HG02870 (cell line): Measurements from ENCODE around the gene SIGLEC6.
"Not testable (repeated sequence)": the region's sequence is repeated elsewhere in the genome, so short reads cannot be mapped to it uniquely, and the experiment has no call there.

Experiments used
- ATAC-seq: cut with Tn5 transposase; IDR thresholded peaks from one replicate; pipeline ENCODE4 v1.9.1; 2021; ENCODE audit warnings: mild to moderate bottlenecking, moderate library complexity; ENCODE audit not compliant: unreplicated experiment

The SIGLEC6 gene

DNA sequence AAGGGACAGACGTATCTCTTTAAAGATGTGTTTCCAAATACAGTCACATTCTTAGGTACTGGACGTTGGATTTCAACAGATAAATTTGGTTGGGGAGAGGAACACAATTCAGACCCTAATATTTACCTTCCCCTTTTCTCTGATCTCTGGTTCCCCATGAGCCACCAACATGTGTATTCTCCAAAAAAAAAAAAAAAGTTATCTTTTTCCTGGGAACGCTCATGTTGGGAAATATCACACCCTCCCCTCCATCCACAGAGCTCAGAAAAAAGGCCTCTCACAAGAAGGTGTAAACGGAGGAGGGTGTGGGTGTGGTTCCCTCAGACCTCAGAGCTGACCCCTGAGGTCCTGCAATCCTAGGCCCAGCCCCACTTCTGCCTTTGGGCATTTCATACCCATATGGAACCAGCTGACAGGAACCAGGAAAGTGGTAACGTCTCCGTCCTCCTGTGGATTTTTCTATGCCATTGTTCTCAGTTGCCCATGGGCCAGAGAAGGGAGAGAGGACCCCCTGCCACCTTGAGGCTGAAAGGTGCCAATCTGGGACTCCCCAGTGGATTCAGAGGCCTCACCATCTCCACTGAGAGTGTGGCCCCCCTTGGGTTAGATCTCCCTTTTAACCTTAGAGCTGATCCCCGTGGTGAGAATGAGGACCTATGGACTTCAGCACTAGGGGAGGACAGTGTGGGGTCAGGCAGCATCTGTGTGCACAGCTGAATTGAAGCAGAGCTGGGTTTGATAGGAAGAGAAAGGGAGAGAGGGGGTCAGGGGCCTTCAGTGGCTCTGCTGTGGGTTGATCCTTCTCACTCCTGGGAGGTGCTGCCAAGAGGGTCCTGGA, 21.4 kb downstream of the SIGLEC6 start:
- ATAC-seq: no peak

DNA sequence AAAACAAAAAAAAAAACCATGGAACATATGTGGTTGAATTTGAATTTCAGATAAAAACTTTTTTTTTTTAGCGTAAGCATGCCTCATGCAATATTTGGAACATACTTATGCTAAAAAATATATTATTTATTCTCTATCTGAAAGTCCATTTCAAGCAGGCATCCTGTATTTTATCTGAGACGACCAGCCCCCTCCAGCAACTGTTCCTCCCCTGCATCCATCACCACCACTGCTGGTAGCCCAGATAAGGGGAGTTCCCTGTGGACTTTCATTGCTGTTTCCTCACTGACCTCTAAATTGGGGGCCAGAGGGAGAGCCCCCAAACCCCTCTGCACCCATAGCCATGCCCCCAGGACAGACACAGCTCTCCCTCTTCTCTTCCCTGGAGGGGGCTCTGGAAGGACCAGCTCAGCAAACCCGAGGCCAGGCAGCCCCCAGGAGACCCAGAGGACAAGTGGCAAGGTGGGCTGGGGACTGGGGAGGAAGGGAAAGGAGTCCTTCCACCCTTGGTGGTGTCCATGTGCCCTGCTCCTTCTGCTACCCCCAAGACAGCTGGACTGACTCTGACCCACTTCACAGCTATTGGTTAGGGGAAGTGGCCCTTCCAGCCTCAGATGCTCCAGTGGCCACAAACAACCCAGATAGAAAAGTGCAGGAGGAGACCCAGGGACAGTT, 23.3 kb downstream of the SIGLEC6 start:
- no peak for ATAC-seq

DNA sequence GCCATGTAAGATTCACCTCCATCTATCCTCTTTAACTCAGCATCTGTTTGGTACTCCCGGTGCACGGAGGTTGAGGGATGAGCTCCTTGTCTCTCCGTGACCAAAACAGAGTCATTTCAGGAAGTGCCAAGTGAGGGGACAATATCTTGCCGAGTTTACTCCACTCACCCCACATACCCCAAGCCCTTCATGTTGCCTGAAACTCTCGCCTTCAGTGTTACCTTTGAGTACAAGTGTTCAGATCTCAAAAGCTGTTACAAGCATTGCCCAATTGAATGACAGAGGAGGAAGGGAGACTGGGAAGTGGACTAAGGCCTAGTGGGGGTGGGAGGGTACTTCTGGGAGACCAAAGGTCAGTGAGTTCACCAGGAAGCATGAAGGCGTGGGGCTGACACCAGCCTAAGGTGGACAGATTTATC, 23.8 kb downstream of the SIGLEC6 start:
- ATAC-seq: no peak

DNA sequence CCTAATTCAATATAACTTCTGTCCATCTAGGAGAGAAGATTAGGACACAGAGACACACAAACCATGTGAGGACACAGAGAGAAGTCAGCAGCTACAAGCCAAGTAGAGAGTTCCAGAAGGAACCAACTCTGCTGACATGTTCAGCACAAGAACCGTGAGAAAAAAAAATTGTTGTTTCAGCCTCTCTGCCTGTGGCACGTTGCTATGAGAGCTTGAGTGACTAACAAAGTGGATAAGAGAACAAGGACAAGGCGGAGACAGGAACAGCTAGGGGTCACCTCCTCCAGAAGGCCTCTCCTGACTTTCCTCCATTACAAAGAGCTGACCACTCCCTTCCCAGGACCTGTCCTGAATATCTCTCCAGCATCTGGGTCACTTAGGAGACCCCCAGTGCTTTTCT, 24.3 kb downstream of the SIGLEC6 start:
- ATAC-seq: no peak

DNA sequence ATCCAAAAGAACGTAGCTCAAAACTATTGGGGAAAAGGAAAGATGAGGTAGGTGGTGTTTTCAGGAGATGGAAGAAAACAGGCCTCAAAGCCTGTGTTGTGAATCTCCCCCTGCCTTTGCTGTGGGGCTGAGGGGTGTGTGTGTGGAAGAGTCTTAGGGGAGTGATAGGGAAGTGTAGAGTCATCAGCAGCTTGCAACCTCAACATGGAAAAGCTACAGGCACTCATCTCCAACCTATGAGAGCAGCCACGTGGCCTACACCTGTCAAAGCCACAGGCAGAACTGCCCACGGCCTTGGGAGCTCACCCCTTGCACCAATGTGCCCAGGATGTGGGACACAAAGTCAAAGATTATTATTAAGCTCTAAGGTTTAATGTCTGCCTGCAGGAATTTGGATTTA, 25.6 kb downstream of the SIGLEC6 start:
- no peak for ATAC-seq

DNA sequence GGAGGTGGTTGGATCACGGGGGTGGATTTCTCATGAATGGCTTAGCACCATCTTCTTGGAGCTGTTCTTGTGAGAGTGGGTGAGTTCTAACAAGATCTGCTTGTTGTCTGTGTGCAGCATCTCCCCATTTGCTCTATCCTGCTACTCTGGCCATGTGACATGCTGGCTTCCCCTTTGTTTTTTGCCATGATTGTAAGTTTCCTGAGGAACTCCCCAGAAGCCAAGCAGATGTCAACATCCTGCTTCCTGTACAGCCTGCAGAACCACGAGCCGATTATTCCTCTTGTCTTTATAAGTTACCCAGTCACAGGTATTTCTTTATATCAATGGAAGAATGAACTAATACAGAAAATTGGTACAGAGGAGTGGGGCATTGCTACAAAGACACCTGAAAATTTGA, 27.6 kb downstream of the SIGLEC6 start:
- no peak for ATAC-seq

DNA sequence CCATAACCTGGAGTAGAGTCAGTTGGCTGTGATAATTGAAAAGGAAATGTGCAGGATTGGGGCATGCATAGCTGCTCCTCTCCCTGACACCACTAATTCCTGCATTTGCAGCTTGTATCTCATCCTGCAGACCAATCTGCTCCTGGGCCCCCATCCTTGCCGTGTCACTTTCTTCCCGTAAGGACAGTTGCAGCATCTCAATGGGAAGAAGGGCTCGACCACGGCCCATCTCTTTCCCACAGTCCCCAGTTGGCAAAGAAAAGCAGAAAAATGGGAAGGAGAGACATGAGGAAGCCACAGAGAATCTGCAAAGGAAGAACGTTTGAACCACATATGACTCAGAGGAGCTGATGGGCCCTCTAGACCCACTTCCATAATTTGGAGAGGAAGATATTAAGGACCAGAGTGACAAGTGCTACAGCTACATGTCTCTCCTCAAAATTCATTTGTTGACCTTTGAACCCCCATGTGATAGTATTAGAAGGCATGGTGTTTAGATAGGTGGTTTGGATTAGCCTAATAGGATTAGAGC, 28.1 kb downstream of the SIGLEC6 start:
- no peak for ATAC-seq

DNA sequence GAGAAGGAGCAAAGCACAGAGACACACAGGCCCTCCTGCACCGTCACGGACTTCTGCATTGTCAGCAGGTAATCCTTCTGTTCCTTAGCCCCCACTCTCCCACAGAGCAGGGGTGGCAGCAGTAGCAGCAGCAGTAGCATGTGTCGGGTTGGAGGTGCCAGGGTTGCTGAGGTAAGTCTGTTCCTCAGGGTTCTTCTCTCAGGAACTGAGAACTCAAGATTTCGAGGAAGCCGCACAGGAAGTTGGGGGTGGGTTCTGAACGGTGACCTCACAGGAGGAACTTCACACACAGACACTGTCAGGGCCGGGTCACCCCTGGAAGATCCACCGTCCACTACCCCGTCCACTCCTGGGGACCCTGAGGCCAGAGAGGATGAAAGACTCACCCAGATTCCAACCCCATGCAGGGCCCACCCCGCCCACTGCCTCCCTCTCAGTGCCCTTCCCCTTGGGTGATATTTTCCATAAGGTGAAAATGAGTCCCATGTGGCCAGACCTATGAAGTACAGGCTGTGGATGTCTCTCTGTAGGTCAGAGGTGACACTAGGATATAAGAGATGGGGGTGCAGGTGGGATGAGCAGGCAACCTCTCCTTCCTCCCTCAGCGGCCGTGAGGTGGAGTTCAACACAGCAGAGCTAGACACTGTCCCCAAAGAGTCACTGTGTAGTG, 29.7 kb downstream of the SIGLEC6 start, which contains the start of gene SIGLEC12:
Gene SIGLEC12, minus strand, starts transcription at position 207 of the 670 bp plus-strand sequence. Its CDS starts 67 bp downstream, at position 140.
- ATAC-seq: no peak

DNA sequence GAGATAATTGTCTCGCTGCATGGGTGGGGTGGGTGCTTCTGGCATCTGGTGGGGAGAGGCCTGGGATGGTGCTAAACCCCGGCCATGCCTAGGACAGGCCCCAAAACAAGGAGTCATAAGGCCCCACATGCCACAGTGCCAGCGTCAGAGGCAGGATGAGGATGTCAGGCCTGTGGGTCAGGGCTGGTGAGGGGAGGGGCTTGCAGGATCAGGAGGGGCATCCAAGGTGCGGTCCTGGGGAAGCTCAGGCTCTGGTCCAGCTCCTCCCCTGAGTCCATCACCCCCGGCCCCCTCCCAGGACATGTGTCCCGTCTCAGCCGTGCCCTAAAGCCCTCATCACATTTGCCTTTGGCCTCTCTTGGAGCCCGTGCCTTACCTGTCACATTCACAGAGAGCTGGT, 30.5 kb downstream of the SIGLEC6 start:
- ATAC-seq: not testable (repeated sequence)

DNA sequence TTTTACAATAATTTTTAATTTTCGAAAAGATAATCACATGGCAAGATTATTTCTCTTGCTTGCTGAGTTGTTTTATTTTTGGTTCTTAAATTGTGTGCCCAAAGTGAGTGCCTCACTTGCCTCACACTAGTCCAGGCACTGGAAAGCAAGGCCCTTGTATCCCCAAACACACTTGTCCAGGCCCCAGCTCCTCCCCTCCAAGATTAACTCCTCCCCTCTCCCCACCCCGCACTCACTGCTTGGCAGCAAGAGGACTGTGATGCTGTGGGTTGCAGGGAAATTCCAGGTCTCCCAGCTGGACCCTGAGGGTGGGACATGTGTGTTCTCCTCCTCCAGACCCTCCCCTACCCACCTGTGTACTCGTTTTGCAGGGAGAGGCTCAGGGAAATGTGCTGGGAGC, 33.8 kb downstream of the SIGLEC6 start:
- ATAC-seq: no peak

DNA sequence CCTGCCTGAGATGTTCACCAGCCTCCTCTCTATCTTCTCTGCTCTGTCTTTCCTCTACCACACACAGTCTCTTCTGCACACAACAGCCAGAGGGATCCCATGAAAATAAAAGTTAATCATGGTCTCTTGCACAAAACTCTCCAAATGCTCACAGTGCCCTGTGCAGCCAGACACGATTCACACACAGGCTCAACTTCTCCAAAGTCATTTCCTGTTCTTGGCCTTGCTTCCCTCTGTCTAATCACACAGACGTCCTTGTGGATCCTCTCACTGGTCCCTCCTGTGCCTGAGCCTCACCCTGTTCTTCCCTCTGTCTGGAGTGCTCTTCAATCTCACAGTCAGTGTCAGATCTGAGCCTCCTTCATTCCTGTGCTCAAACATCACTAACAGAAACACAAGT, 37.7 kb downstream of the SIGLEC6 start:
- no peak for ATAC-seq

DNA sequence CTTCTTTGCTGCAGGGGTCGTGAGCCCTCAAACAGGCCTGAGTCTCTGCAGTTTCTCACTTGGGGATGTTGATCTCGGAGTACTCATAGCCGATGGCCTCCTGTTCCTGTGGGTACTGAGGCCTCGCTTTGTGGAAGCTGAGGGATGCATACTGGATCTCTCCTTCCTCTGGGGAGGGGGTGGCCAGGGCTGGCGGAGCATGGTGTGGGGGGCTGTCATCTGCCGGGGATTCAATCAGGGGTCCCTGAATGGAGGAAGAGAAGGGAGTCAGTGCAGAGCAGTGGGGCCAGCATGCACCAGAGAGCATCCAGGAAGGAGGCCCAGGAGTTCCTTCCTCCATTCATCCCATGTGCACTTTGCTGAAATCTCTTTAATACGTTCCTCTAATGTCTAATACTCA, 39.9 kb downstream of the SIGLEC6 start:
- no peak for ATAC-seq

DNA sequence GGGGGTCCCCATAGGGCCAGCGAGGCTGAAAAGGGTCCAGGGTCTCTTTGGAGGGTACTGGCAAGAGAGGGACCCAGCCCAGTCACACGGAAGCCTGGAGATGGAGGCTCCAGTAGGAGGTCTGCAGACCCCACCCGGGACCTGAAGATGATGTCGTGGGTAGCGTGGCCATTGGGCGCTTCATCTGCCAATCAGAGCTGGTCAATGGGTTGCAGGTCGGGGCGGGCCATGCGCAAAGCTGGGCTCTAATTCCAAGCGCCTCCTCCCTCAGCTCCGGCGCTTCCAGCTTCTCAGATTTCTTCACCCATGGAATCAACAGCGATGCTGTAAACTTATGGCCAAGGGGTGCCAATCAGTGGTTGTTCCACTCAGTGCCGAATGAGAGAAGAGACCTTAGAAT, 40.8 kb downstream of the SIGLEC6 start:
- ATAC-seq: no peak

DNA sequence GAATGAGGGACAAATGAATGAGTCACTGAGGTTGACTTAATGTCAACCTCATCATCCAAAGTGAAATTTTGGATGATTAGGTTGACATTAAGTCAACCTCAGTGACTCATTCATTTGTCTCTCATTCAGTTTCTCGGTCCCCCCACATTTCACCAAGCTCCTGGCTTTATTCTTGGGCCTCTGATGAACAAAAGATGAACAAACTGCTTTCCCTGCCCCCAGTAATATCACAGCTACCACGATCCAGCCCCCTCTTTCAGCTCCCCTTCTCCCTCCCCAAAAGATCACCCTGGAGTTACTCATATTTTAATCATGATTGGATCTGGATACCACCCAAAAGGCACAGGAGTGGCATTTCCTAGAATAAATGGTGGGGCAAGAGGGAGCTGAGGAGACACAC, 42.4 kb downstream of the SIGLEC6 start:
- ATAC-seq: no peak

DNA sequence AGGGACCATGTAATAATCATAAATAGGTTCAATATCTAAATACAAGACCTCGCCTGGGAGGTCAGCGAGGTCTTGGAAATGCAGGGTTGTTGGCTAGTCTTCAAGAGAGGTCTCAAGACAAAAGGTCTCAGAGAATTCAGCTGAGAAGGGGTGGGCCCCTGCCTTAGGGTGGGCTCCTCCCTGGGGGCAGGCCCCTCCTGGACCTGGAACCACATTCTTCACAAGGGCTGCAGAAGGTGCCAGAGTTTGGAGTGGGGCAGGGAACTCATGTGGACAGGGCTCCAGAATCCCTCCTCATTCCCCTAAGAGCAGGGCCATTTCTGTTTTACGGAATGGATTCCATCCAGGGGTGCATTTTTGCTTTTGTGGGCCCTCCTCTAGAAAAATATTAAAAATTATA, 43.0 kb downstream of the SIGLEC6 start:
- no peak for ATAC-seq

DNA sequence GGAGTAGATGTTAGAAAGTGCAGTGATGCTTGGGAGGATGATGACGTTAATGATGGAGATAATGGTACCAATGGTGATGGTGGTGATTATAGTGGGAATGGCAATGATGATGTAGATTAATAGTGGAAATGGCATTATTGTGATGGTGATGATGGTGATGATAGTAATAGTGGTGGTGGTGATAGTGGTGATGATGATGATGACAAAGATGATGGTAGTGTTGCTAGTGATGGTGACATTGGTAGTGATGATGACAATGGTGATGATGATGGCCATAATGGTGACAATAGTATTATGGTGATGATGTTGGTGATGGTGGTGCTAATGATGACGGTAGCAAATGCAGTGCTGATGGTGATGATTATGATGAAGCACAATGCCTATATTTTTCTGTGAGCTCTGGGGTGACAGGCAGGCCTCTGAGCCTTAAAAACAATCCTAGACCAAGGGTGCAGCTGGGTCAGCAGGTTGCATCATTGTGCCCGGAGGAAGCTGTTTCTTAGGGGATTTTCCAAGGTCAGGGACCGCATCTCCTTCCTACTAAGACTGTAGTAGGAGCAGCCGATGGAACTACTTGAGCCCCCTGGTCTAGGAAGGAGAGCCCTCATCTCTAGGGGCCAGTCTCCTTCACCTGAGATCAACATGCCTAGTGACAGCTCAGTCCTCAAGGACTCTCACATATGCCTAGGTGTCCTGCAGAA, 45.4 kb downstream of the SIGLEC6 start:
- no peak for ATAC-seq

DNA sequence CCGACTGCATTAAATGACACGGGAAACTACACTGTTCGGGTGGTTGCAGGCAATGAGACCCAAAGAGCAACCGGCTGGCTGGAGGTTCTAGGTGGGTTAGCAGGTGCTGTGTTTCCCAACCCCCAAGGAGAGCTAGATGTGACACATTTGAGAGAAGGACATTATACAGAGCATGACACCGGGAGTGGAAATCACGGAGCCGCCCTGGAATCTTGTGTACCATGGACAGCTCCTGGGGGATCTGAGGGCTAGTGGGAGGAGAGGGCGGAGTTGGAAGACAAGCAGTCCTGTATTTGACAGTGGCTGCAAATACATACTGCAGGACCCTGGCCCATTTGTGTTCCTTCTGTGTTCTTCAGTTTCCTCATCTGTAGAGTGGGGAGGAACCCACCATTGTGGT, 50.9 kb downstream of the SIGLEC6 start:
- no peak for ATAC-seq

DNA sequence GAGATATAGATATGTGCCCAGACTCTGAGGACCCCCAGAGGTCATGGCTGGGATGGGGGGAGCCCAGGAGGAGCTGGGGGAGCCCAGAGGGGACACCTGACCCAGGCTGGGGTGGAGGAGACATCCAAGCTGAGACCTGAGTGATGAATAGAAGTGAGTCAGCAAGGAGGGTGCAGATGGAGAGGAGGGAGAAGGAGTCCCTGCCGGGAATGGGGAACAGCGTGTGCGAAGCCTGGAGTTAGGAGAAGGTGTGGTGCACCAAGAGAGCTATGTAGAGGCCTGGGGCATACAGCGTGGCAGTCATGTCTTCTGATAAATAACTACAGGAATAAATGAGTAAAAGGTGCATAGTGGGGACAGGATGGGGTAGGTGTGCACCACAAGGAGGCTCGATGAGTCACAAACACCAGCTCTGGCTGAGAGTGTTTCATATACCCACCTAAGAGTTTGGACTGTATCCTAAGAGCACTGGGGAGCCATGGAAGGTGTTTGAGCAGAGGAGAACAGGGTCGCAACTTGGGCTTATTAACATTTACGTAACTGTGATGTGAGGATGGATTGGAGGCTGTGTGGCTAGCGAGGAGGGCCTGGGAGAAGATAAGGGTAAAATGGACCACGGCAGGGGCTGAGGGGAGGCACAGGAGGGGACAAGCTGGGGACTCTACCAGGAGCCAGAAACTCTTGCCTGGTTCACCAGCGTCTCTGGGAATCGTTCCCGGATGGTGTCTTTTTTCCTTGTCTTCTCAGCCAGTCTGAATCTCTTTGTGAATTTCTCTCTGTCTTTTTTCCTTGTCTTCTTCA, 51.7 kb downstream of the SIGLEC6 start:
- no peak for ATAC-seq

DNA sequence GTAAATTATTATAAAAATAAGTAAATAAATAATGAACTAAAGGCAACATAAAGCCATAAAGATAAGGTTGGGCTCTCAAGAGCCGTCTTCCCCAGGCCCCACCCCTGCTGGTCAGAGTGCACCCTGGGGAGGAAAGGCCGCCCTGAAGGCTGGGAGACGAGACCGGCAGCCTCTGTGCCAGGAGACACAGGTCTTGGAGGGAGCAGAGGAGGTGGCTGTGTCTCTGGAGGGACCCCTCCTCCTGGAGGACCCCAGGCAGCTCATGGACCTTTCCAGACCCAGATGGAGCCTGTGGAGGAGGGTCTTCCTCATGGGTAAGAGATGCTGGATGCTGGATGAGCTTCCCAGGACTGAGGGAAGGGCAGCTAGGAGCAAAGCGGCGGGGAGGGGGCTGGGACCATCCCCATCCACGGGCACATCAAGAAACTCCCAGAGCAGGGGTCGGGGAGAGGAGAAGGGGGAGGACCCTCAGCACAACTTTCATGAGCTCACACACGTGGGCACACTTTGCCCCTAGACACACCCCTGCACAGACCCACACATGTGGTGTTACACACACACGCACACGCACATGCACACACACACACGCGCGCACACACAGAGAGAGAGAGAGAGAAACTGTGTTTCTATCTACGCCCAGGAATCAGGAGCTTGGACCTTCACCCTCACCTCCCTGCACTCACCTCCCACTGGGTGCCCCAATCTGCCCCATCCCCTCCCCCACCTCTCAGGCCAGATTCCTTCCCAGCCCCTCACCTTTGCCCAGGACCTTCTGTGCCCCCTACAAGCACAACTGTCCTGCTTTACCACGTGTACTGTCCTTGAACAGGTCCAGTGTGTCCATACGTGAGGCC, 52.9 kb downstream of the SIGLEC6 start, which contains the start of gene CEACAM18:
Gene CEACAM18, plus strand, starts transcription at position 159 of the 854 bp plus-strand sequence.
- ATAC-seq: no peak
